22Rv1 (cell line): ENCODE measurements around the gene SLC38A4.
"Not testable (repeated sequence)": the region's sequence is repeated elsewhere in the genome, so short reads cannot be mapped to it uniquely, and the experiment has no call there.

Experiments
- H3K27ac ChIP-seq: fragments of 450-650 bp; 2 replicates; pipeline ENCODE4 v1.5.1; 2017
- CTCF ChIP-seq: fragments of 450-650 bp; IDR thresholded peaks from 2 replicates; pipeline ENCODE4 v1.5.1; 2017; ENCODE audit warnings: mild to moderate bottlenecking
- ZFX ChIP-seq: fragments of 450-650 bp; IDR thresholded peaks from 2 replicates; pipeline ENCODE4 v1.6.1; 2017; ENCODE audit warnings: antibody characterized with exemption, borderline replicate concordance

SLC38A4 gene

GRCh38 chr12:46752396-46752795, 73.4 kb downstream of the SLC38A4 start:
- TF ChIP-seq ZFX (no peak), CTCF (no peak)
- no peak overlapping the region for H3K27ac ChIP-seq

GRCh38 chr12:46751173-46751572, 74.6 kb downstream of the SLC38A4 start:
- TF ChIP-seq CTCF (no peak), ZFX (no peak)
- no peak overlapping the region for H3K27ac ChIP-seq

- TF ChIP-seq CTCF = no peak
- TF ChIP-seq ZFX = no peak
- no peak overlapping the region for H3K27ac ChIP-seq
These were observed 76.5 kb downstream of the SLC38A4 start for GRCh38 chr12:46749322-46749721.

GRCh38 chr12:46744283-46744682, 81.5 kb downstream of the SLC38A4 start:
- H3K27ac ChIP-seq = no peak overlapping the region
- TF ChIP-seq ZFX (no peak), CTCF (no peak)

GRCh38 chr12:46743456-46743855, 82.3 kb downstream of the SLC38A4 start:
- no peak overlapping the region for H3K27ac ChIP-seq
- TF ChIP-seq CTCF (no peak), ZFX (no peak)

GRCh38 chr12:46742271-46742670, 83.5 kb downstream of the SLC38A4 start:
- not testable (repeated sequence) for H3K27ac ChIP-seq

- H3K27ac ChIP-seq = no peak overlapping the region
- TF ChIP-seq CTCF (no peak), ZFX (no peak)
These were observed 100.5 kb downstream of the SLC38A4 start for GRCh38 chr12:46725332-46725731.

- TF ChIP-seq CTCF (no peak), ZFX (no peak)
- no peak overlapping the region for H3K27ac ChIP-seq
These were observed 102.0 kb downstream of the SLC38A4 start for GRCh38 chr12:46723629-46724419.
